ENCODE results near the gene METRN. TPM values are rescaled to one million over a fixed set of nuclear protein-coding genes. Genes with fewer than 3 reads are reported as not detected.

Gene METRN
- total RNA-seq, 1 donor from 2014 or later = 6.7 TPM

DNA sequence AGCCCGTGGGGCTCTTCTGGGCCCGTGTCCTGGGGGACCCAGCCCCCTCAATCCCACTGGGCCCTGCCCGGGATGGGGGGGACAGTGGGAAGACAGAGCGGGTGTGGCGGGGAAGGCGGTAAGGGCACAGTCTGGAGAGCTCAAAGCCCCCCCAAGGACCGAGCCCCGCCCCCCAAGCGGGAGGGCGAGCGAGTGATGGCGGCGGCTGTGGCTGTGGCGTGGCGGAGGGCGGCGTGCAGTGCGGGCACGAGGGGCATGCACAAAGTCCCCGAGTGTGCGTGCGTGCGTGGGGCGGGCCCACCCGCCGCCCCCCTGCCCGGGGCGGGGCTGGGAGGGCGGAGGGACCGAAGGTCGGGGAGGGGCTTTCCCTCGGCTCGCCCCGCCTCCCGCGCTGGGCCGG, 21.2 kb upstream of the METRN start:
- no peak for DNase-seq
- H3K4me1 Mint-ChIP-seq = peaks cover 36% of the 10 kb centered on the region
- peaks cover 17% of the 10 kb centered on the region for H3K27me3 Mint-ChIP-seq
- H3K36me3 Mint-ChIP-seq (ENCODE audit: low read depth) = peaks cover 5% of the 10 kb centered on the region
- TF ChIP-seq, protein P1, sequence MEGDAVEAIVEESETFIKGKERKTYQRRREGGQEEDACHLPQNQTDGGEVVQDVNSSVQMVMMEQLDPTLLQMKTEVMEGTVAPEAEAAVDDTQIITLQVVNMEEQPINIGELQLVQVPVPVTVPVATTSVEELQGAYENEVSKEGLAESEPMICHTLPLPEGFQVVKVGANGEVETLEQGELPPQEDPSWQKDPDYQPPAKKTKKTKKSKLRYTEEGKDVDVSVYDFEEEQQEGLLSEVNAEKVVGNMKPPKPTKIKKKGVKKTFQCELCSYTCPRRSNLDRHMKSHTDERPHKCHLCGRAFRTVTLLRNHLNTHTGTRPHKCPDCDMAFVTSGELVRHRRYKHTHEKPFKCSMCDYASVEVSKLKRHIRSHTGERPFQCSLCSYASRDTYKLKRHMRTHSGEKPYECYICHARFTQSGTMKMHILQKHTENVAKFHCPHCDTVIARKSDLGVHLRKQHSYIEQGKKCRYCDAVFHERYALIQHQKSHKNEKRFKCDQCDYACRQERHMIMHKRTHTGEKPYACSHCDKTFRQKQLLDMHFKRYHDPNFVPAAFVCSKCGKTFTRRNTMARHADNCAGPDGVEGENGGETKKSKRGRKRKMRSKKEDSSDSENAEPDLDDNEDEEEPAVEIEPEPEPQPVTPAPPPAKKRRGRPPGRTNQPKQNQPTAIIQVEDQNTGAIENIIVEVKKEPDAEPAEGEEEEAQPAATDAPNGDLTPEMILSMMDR (IDR thresholded peaks at IDR 0.05) = no peak
- CTCF ChIA-PET = interaction anchor here (2.1 kb wide), 1 partner anchor 18 kb away, joined by 8 read pairs; no protein-coding TSS in a partner anchor
- POLR2A ChIA-PET = interaction anchor here (1.2 kb wide), 1 partner anchor 10 kb away, joined by 3 read pairs; the partner anchor contains the start of gene JMJD8
- no peak for ATAC-seq (ENCODE audit: low read depth)
- H3K27ac Mint-ChIP-seq = no peak overlapping the region
- intact Hi-C loops (cut with micrococcal nuclease) = no loop called here
- H3K4me3 Mint-ChIP-seq = no peak overlapping the region
- no peaks in the 10 kb centered on the region for H3K9me3 Mint-ChIP-seq

DNA sequence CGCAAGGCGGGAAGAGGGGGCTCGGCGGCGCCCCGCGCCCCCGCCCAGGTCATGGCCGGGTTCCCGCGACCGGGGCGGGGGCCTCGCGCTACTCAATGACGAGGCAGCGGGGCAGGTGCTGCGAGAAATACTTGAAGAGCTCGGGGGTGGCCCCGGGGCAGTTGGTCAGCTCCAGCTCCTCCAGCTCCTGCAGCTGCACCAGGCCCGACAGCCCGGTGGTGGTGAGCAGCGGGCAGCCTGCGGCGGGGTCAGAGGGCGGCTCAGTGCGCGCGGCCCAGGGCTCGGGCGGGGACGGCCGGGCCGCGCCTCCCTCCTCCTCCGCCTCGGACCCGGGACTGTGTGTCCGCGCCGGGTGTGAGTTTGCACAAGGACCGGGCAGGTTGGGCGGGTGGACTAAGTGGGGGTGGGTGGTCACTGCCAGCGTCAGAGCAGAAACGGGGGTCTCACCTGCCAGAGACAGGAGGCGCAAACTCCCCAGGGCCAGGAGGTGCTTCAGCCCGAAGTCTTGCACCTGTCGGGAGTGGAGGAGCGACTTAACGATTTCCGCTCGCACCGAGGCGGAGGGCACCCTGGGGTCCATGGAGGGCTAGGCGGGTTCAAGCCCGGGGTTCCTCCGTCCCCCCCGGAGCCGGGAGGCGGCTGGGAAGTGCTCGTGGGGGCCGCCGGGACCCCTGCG, 20.6 kb upstream of the METRN start:
- POLR2A ChIA-PET = interaction anchor here (1.4 to 2.0 kb wide), 2 partner anchors 10 to 21 kb away, joined by 3 to 8 read pairs; partner anchors contain the start of genes JMJD8 and METRN
- no peak for ATAC-seq (ENCODE audit: low read depth)

DNA sequence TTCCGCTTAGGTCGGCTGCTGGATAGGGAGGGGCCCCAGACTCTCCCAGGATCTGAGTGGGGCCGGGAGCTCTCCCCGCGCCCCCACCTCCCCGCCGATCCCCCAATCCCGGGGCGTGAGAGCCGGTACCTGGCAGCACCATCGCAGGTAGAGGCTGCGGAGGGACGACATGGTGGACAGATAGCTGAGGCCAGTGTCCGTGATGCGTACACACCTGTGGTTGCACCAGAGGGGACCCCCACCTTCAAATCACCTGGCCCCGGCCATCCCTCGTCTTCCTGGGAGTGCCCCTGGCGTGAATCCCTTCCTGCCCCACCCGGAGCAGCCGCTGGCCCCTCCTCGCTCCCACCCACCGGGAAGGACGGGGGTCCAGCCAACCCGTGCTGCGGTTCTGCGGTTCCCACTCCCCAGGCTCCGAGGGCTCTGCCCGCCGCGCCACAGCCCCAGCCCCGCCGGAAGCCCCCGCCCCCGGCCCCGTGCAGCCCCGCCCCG, 20.0 kb upstream of the METRN start:
- no peak for DNase-seq
- CTCF ChIA-PET = interaction anchor here (2.1 kb wide), 1 partner anchor 17 kb away, joined by 8 read pairs; no protein-coding TSS in a partner anchor
- Mint-ChIP-seq H3K27me3 (peaks cover 20% of the 10 kb centered on the region), H3K9me3 (no peaks in the 10 kb centered on the region), H3K4me1 (peaks cover 26% of the 10 kb centered on the region), H3K27ac (no peak overlapping the region), H3K36me3 (ENCODE audit: low read depth) (peaks cover 4% of the 10 kb centered on the region), H3K4me3 (peak overlapping the region; percentile 7)
- TF ChIP-seq, protein P1 (IDR thresholded peaks at IDR 0.05) = no peak
- no peak for ATAC-seq (ENCODE audit: low read depth)
- POLR2A ChIA-PET = interaction anchor here (1.0 to 2.0 kb wide), 3 partner anchors 11 to 26 kb away, joined by 3 to 8 read pairs (median 3); partner anchors contain the start of genes ANTKMT, JMJD8 and METRN
- intact Hi-C loops (cut with micrococcal nuclease) = no loop called here

More for the DNA sequence above, 20.6 kb upstream of the METRN start:
- Mint-ChIP-seq H3K27me3 (peaks cover 18% of the 10 kb centered on the region), H3K4me1 (peaks cover 32% of the 10 kb centered on the region), H3K27ac (no peak overlapping the region), H3K36me3 (ENCODE audit: low read depth) (peaks cover 5% of the 10 kb centered on the region), H3K4me3 (peak overlapping the region; percentile 60), H3K9me3 (no peaks in the 10 kb centered on the region)
- CTCF ChIA-PET = interaction anchor here (2.1 kb wide), 1 partner anchor 18 kb away, joined by 8 read pairs; no protein-coding TSS in a partner anchor
- no peak for DNase-seq
- intact Hi-C loops (cut with micrococcal nuclease) = no loop called here
- TF ChIP-seq, protein P1 (IDR thresholded peaks at IDR 0.05) = no peak

GRCh38 chr16:695355-696089, 19.4 kb upstream of the METRN start:
- peaks cover 21% of the 10 kb centered on the region for H3K4me1 Mint-ChIP-seq
- peaks cover 22% of the 10 kb centered on the region for H3K27me3 Mint-ChIP-seq
- POLR2A ChIA-PET = interaction anchor here (0.8 to 2.0 kb wide), 4 partner anchors 11 to 45 kb away, joined by 3 to 8 read pairs (median 3); partner anchors contain the start of genes ANTKMT, CIAO3, JMJD8 and METRN
- DNase-seq (peak; percentile 47), ATAC-seq (ENCODE audit: low read depth) (peak; percentile 78)
- H3K36me3 Mint-ChIP-seq (ENCODE audit: low read depth) = no peaks in the 10 kb centered on the region
- H3K4me3 Mint-ChIP-seq = peak overlapping the region; percentile 76
- intact Hi-C loops (cut with micrococcal nuclease) = no loop called here
- no peaks in the 10 kb centered on the region for H3K9me3 Mint-ChIP-seq
- CTCF ChIA-PET = interaction anchor here (2.1 kb wide), 1 partner anchor 17 kb away, joined by 8 read pairs; no protein-coding TSS in a partner anchor
- H3K27ac Mint-ChIP-seq = no peak overlapping the region
- TF ChIP-seq, protein P1 (IDR thresholded peaks at IDR 0.05) = no peak

Measured in activated B cell treated with CpG ODN at 0.5 μM for 24 hours (primary cell).